HG03565 (cell line): Measurements from ENCODE around the gene SLC39A2.
"Not testable (repeated sequence)": the region's sequence is repeated elsewhere in the genome, so short reads cannot be mapped to it uniquely, and the experiment has no call there.

Experiments
- ATAC-seq: cut with Tn5 transposase; IDR thresholded peaks from one replicate; pipeline ENCODE4 v1.9.1; 2021; ENCODE audit warnings: mild to moderate bottlenecking, moderate library complexity; ENCODE audit not compliant: unreplicated experiment

The SLC39A2 gene, protein sequence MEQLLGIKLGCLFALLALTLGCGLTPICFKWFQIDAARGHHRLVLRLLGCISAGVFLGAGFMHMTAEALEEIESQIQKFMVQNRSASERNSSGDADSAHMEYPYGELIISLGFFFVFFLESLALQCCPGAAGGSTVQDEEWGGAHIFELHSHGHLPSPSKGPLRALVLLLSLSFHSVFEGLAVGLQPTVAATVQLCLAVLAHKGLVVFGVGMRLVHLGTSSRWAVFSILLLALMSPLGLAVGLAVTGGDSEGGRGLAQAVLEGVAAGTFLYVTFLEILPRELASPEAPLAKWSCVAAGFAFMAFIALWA

GRCh38 chr14:20998674-20999366 is at the start of gene SLC39A2:
SLC39A2 (plus strand) TSS chr14:20999293; CDS start chr14:20999447, 154 bp downstream.
- ATAC-seq = no peak

DNA sequence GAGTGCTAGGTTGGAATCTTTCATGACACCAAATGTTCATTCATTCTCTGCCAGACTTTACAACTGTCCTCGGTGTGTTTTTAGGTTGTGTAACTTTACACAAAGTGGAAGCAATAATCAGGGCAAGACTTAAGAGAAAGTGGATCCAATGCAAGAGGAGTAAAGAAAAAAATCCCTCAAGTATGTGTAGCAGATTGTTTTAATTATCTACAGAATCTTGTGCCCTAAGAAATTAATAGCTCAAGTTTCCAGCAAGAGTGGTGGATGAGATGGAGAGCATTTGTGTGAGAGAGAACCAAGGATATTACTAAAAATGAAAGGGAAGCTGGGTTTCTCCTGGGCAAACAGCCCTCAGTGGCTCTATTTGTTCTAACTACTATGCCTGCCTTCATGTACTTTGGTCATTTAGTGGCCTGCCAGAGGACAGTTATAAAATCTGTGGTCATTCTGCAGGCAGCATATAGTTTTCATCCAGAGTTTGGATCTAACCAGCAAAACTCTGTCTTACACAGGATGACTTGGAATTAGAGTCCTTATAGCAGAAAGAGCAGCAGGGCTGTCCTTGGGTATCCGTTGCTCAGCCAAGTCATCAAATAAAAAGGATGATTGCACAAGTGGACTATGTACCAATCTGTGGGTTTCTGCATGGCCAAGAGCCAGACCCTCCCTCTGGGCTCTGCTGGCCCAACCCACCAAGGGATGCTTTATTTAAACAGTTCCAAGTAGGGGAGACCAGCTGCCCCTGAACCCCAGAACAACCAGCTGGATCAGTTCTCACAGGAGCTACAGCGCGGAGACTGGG is 44.2 kb upstream of the SLC39A2 start, which contains the start of gene RNASE2:
TSS of gene RNASE2 (plus strand) at position 752 of the 802 bp plus-strand sequence. CDS start 285 bp downstream, outside the sequence.
- ATAC-seq = not testable (repeated sequence)

DNA sequence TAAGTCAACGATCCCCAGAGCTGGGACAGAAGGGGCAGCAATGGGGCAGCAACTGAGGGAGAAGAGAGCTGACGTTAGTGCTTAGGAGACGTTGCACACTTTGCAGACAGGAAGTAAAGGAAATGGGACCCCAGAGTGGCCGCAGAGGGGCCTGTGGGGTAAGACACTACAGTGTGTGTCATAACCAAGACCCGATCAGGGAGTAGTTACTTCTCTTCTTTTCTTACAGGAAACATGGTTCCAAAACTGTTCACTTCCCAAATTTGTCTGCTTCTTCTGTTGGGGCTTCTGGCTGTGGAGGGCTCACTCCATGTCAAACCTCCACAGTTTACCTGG is 43.6 kb upstream of the SLC39A2 start:
- ATAC-seq = not testable (repeated sequence)

- ATAC-seq = no peak
Observed at GRCh38 chr14:20956376-20956976, 42.6 kb upstream of the SLC39A2 start.

- ATAC-seq = not testable (repeated sequence)
Observed at GRCh38 chr14:20958946-20959345, 40.1 kb upstream of the SLC39A2 start.

GRCh38 chr14:20969336-20969735 is 29.8 kb upstream of the SLC39A2 start:
- ATAC-seq = no peak

GRCh38 chr14:20970647-20970982 is 28.5 kb upstream of the SLC39A2 start:
- ATAC-seq = no peak

- peak; percentile 89 for ATAC-seq
Observed at GRCh38 chr14:20970983-20971704, 27.9 kb upstream of the SLC39A2 start.

DNA sequence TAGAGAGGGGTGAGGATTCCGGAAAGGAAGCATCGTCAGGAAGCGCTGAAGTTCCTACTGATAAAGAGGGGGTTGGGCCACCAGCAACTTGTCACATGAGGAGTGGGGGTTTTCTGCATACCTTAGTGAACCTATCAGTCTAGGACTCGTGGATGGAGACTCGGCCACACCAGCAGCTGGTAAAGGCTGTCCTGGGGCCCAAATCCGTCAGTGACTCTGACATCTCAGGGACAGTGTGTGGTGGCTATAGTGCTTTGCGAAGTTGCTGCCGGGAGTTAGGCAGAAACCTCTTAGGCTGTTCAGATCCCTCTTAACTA is 27.4 kb upstream of the SLC39A2 start:
- ATAC-seq = no peak

DNA sequence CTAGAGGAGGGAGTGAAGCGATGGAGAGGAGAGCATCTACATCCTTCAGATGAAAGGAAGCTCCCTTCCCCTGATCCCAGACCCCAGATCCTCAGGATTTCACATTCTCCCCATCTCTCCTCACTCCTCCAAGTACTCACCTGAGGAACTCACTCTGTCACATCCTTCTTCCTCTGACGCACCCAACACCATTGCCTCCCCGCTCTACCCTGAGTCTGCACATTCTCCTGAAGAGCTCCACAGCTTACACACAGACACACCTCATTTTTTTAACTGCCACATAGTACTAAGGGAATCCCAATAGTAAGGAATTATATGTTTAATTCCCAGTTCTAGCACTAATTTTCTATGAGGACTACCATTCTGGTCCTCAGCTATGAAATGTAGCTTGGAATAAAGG is 25.6 kb upstream of the SLC39A2 start:
- ATAC-seq = no peak

DNA sequence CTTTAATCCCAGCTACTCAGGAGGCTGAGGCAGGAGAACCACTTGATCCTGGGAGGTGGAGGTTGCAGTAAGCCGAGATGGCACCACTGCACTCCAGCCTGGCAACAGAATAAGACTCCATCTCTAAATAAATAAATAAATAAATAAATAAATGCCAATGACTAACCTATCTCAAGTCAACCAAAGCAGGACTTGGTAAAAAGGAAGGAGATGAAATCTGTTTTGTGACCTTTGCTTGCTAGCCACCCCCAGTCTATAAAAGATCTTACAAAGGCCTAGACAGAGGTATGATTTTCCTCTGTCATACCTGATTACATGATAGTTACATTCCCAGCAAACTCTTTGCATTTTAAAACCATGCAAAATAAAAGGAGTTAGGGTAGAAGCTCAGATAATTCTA is 22.8 kb upstream of the SLC39A2 start:
- no peak for ATAC-seq

GRCh38 chr14:20978687-20979086 is 20.4 kb upstream of the SLC39A2 start:
- no peak for ATAC-seq

DNA sequence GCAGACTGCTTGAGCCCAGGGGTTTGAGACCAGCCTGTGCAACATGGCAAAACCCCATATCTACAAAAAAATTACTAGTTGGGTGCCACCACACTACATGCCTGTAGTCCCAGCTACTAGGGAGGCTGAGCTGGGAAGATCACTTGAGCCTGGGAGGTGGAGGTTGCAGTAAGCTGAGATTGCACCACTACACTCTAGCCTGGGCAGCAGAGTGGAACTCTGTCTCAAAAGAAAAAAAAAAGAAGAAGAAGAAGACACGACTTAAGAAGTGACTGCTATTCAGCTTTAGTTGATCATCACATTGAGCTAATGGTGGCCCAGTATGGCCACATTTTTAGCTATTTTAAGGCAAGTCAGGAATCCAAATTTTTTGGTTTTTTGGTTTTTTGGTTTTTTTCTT is 18.2 kb upstream of the SLC39A2 start:
- ATAC-seq = no peak

GRCh38 chr14:20982646-20983369 is 16.3 kb upstream of the SLC39A2 start:
- no peak for ATAC-seq

GRCh38 chr14:20985650-20986049 is 13.4 kb upstream of the SLC39A2 start:
- not testable (repeated sequence) for ATAC-seq

DNA sequence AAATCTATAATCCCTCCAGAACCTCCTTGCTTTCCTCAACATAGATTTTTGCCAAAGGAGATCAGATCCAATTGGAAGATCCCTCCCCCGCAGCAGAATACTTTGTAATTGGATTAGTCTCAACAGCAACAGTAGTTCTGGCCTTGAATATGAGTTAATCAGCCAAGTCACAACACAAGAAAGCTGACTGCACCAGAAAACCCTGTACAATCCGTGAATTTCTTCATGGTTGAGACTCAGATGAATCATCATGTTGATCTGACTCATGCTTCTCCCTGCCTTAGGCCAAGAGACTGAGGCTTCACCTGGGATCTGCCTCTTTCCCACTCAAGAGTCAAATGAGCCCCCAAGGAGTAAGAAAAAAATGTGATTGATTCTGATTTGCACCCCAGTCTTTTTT is 12.3 kb upstream of the SLC39A2 start:
- no peak for ATAC-seq

- ATAC-seq = no peak
Observed at GRCh38 chr14:20988717-20989470, 10.2 kb upstream of the SLC39A2 start.

DNA sequence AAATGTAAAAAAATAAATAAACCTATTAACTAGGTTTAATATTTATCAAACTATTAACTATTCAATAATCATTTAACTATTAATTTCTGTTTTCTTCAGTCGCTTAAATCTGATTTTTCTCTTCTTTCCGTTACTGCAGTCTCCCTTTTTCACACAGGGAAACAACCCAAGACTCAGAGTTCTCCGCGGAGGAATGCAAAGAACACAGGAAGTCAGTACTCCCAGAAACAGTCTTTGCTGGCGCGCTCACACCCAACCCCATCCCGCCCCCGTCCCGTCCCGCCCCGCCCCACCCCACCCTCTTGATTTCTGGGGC is 9.7 kb upstream of the SLC39A2 start:
- no peak for ATAC-seq

DNA sequence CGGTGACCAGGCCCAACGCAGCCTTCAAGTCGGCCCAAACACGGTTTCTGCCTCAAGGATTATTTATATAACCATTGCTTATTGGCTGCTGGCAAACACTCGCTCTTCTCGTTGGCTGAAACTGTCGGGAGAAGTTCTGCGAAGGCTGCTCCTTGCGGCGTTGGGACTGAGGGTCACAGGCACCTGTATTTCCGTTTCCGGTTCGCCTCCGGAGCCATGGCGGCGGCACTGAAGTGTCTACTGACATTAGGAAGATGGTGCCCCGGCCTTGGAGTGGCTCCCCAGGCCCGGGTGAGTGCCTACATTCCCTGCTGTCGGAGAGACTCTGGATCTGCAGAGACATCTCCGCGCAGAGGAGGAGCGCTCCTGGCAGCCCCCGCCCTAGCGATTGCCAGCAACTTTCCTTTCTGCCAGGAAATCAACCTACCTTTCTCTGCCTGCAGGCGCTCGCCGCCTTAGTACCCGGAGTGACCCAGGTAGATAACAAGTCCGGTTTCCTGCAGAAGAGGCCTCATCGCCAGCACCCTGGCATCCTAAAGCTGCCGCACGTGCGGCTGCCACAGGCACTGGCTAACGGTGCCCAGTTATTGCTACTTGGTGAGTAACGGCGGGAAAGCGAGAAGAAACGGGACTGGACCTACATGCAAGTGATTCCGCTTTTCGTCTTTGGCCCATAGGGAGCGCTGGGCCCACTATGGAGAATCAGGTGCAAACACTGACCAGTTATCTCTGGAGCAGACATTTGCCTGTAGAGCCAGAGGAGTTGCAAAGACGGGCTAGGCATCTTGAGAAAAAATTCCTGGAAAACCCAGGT is 9.1 kb upstream of the SLC39A2 start, which contains the start of gene METTL17:
TSS of gene METTL17 (plus strand) at position 194 of the 814 bp plus-strand sequence. CDS start at position 217, 23 bp downstream.
- ATAC-seq = peak; percentile 96
